HG02852 (cell line): Measurements from ENCODE around the gene PADI4.
"Not testable (repeated sequence)": the region's sequence is repeated elsewhere in the genome, so short reads cannot be mapped to it uniquely, and the experiment has no call there.

Source experiments
- ATAC-seq: cut with Tn5 transposase; IDR thresholded peaks from one replicate; pipeline ENCODE4 v1.9.1; 2021; ENCODE audit warnings: mild to moderate bottlenecking, moderate library complexity; ENCODE audit not compliant: unreplicated experiment

Gene PADI4

DNA sequence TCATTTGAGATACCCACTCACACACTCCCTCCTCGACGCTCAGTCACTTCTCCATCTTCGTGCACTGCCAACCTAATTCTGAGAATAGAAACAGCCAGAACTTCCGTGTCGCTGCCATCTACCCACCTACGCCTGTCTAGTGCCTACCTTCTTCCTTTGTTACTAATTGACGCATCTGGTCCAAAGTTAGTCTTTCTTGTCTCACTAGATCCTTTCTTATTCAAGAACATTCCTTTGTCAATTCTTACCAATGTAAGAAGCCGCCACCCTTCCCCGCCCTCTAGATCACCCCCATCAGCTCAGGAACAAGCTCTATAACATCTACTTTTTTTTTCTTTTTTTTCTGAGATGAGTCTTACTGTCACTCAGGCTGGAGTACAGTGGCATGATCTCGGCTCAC, 67.7 kb downstream of the PADI4 start:
- no peak for ATAC-seq

DNA sequence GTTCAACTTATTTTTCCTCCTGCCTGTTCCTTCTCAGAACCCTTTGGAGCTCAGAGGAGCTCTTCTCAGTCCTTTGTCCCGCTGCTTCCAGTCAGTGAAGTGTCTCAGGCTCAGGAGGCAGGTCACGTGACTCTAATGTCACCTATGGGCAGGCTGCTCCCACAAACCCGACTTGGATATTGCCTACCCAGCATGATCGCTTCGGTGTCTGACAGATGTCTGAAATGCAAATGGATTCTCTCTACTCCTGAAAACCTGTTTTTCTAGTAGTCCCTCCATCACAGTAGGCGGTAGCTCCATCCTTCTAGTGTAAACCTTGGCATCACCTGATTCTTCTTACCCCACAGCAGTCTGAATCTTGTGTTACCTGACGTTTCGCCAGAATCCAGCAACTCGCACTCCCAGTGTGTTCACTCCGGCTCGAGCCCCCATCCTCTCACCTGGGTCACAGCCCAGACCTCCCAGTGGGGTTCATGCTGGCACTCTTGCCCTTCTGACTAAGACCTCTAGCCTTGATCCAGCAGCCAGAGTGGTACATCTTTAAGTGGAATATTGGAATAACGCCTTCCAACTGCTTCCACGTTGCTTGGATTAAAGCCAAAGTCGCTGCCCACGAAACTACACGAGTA, 69.4 kb downstream of the PADI4 start:
- ATAC-seq, result no peak

DNA sequence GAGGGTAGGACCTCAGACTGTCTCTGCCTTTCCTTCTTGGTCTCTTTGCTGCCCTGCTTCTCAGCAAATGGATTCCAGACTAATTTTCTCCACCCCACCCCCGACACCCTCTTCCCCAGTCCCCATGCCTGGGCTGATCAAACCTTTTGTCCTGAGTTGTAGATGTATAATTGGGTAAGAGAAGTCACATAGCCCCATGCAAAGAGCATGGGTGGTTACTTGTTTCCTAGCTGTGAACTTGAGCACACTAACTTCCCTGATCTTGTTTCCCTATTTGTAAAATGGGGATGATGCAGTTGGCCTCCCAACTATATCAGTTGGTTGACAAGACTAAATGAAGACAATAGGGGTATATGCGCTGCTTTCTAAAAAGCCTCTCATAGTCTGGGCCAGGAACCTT, 73.2 kb downstream of the PADI4 start:
- no peak for ATAC-seq

DNA sequence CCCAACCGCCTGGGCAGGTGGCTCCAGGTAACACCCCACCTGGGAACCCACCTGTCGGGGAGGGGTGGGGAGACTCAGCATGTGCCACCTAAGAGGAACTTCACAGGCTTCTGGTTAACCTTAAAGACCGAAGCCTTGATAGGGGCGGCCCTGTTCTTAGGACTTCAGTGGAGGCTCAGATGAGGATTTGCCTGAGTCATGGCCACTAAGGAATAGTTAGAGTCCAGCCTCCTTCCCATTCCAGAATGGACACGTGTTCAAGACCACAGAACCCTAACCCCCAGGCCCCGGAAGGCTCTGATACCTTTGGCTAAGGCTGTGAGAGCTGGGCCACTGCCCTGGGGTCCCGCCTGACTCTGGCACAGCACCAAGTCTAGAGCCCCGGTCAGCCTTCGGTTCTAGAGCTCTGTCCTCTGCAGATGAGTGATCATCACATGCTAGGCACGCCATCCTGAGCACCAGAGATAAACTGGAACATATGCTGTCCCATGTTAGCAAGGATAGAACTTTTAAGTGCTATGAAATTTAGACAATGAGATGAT, 84.3 kb downstream of the PADI4 start:
- ATAC-seq, result no peak

DNA sequence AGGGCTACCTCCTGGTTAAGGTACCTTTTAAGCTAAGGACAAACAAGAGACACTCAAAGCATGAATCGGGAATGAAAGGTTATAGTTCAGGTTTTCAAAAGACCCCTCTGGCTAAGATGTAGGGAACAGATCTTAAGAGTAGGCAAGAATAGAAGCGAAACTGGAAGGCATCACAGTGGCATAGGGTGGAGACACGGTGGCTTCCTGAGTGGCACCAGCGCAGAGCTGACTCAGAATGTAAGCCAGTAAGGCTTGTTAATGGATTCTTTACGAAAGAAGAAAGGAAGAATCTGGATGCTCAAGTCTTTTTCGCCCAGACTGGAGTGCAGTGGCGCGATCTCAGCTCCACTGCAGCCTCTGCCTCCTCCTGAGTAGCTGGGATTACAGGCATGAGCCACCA, 85.2 kb downstream of the PADI4 start:
- no peak for ATAC-seq

DNA sequence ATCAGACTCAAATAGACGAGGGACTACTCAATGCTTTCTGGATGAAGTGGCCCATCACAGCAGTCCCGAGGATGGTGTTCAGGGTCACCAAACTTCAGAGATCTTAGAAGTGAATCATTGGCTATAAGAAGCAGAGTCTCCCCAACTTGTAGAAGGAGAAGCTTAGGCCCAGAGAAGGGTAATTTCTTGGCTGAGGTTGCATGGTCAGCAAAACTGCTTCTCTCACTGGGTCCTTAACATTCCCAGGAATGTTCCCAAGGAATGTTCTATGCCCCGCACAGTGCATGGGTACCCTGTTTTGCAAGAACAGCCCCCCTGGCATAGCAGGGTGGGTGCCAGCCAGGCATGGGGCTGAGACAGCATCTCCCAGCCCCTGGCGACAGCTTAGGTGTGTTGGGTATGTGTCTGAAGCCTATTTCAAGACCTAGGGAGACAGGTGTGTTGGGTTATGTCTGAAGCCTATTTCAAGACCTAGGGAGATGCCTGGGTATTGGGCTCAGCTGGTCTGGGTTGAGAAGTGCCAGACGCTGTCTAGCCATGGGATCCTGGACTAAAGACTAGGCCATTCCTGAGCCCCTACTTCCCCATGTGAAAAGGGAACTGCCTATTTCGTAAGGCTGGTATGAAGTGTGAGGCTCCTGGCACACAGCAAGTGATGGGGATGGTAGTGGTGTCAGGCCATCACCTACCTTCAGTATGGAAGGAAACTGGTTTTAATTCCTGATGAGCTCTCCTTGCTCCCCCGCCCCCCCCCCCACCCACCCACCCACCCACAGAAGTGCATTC, 90.1 kb downstream of the PADI4 start:
- ATAC-seq, result no peak

DNA sequence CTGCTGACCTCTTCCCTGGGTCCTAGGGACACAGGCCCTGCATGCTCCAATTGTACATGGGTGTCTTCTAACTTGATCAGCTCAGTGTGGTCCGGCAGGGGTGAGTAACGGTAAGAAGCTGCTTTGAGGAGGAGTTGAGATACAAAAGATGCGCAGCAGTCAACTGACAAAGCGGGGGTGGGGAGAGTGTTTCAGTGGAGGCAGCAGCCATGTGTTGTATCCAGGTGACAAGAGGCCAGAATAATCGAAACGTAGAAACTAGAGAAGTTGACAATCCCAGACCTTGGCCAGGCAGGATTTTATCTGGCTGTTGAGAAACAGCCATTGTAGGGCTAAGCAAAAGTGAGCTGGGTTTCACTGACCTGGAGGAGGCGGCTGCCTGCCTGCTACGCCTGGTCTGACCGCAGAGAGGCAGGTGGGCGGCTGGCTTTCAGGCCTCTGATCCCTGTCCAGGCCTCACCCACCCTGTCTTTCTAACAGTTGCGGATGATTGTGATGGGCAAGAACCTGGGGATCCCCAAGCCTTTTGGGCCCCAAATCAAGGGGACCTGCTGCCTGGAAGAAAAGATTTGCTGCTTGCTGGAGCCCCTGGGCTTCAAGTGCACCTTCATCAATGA, 92.8 kb downstream of the PADI4 start:
- ATAC-seq, result no peak

DNA sequence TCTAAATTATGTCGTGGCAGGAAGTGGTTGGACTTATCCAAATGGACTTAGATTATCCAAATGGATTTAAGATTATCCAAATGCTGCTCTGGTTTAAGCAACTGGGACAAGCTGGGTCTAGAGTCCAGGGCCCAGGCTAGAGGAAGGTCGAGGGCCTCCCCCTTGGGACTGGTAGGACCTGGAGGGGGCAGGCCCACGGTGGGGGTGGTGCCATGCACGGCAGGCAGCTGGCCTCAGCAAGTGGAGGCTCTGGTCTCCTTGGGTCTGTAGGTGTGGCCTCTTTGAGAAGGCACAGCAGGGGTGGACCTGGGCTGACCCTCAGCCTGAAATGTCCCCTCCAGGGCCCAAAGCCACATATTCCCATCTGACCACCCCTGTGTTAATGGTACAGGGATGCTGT, 93.8 kb downstream of the PADI4 start:
- no peak for ATAC-seq

DNA sequence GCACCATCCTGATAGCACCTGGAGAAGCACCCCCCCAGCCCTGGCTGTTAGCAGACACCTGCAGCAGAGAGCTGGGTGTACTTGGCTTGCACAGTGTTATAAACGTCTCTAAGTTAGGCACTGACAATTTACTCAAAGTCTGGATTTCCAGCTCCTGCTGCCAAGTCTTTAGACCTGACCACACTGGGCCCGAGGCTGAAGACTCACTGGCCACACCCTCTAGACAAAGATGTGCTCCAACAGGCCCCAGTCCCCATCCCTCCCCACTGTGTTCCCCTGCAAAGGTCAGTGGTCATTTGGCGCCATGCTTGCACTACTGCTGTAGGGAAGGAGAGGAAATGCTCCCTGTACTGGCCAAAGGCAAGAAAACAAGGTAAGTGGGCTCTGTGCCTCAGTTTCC, 95.1 kb downstream of the PADI4 start:
- ATAC-seq, result no peak

DNA sequence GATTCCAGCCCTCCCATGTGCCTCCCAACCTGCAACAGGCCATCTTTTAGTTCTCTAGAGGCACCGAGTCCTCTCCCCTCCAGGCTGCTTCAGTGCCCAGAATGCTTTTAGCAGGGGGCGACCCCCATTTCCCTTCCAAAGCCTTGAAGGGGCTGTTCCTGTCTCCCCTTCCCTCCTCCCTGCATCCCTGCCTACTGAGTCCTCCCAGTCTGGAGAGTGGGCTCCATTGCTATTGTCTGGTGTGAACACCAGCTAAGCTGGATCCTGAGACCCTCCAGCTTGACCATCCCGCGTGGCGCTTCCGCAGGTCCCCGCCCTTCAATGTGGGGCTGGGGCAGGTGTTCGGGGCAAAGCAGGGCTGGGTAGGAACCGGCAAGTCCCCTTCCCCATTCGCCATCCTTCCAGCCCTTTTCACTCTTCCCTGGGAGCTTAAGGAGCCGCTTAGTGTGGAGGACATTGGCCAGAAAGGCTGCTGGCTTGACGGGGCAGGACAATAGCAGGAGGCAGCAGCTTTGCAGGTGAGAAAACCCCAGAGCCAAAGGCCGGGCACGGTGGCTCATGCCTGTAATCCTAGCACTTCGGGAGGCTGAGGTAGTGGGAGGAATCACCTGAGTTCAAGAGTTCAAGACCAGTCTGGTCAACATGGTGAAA, 96.2 kb downstream of the PADI4 start:
- ATAC-seq, result no peak

DNA sequence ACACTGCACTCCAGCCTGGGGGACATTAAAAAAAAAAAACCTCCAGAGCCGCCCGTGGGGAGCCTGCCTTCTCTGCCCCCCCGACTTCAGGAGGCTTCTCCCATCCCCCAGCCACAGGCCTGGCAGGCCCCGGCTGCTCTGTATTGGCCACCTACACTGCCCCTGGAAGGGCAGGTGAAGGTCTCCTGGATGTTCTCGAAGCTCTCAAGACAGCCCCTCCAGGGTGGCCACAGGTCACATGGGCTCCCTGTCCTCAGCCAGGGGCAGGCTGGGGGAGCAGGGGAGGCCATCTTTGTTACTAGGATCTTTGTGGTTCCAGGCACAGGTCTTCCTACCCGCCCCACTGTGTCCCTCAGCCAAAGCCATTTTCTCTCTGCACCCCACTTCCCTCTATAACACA, 96.8 kb downstream of the PADI4 start:
- ATAC-seq, result no peak

DNA sequence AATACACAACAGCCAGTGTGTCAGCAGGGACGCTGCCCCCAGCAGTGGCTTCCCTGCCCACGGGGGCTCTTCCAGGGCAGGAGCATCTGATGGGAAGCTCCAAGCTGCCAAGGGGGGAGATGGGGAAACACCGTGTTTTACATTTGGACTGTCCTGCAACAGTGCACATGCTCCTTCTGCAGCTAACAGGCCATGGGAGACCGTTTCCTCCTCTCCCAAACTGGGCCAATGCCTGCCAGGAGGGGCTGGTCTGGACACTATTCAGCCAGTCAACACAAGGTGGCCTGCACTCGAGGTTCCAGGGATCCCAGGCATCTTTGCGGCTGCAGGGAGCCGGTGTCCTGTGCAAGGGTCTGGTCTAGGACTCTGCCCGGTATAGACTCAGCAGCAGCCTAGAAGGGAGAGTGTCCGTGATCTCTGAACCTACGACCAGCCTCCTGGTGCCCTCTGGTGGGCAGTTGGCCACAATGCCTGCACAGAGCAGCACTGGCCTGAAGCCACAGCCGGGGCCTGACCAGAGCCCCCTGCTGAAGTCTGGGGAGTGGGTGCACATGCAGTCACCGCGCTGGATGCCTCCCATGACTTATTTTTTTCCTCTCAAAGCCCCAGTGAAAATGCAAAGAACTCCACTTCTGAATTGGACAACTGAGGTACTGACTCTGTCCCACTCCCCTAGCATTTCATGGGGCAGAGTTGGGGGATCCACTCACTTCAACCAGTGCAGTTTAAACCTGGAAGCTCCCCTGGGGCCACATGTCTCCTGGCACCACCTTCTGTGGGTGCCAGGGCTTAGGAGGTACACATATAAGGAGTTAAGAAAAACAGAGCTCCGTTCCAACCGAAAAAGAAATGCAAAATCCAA, 98.1 kb downstream of the PADI4 start:
- no peak for ATAC-seq

DNA sequence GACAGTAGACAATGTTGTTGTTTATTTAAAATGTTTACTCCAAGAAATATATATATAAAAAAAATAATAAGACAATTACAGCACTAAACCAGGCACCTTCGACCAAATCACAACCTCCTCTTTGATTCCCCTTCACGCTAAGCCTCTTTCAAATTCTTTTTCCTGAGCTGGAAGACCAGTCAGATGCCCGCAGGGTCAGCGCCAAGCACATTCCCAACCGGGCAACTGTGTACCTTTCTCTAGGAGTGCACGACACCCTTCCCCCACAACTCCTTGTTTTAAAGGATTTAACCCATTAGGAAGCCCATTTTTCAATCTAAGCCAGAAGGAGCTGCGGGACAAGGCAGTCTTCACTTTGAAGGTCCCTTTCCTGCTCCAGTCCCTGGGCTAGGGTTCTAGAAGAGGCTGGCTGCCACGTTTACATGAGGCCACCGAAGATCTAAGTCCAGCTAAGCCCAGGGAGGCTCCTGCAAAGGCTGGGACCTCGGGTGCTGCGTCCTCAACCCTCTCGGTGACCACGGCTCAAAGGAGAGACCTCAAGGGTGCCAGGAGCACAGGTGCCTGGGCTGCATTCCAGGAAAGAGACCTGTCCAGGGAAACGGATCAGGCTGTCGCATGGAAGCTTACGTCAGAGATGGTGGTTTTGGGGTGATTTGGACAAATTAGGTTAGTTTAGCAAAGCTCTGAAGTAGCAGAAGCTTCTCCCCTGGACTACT, 98.9 kb downstream of the PADI4 start:
- not testable (repeated sequence) for ATAC-seq

DNA sequence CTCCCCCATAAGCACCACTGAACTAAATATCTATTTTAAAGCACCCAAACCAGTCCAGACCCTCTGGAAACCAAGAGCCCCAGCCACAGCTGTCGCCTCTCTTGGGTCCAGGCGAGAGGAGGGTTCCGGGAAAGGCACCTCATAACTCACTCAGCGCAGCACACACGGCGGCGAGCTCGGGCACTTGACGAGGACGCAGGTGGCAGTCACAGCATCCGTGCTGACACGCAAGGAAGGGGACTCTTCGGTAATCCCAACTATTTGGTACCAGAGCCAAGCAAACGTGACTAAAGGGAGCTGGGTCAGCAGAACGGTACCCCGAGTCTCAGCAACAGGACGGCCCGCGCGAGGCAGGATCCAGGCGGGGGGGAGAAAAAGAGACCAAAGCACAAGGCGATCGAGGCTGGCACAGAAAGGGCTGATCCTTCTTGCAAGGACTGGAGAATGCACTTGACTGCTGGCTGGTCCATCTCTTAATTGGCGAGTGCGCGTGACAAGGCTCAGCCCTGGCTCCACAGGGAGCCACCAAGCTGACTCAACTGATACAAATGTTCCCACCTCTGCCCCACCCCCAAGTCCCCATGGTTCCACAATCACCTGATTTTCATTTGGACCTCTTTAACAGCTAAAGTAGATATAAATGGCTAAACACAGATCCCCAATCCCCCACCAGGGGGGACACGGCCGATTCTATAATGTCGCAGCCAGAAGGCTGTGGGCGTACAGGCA, 100.0 kb downstream of the PADI4 start:
- ATAC-seq, result not testable (repeated sequence)

DNA sequence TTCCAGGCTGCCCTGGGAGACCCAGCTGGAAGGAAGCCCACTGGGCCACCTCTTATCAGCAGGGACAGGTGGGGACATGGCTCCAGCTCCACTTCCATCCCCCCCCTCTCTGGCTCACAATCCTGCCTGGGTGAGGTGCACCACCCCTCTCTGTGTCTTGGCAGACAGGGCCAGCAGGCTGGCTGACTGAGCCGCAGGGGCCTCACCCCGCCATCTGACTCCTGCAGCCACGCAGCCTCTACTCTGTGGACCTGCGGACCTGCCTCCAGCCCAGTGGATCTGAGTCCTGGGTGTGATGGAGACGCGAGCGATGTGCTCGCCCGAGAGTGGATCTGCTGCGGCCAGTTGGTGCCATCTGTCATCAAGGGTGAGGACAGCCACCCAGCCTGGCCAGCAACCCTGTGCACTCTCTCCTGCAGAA, 101.4 kb downstream of the PADI4 start:
- ATAC-seq, result no peak

DNA sequence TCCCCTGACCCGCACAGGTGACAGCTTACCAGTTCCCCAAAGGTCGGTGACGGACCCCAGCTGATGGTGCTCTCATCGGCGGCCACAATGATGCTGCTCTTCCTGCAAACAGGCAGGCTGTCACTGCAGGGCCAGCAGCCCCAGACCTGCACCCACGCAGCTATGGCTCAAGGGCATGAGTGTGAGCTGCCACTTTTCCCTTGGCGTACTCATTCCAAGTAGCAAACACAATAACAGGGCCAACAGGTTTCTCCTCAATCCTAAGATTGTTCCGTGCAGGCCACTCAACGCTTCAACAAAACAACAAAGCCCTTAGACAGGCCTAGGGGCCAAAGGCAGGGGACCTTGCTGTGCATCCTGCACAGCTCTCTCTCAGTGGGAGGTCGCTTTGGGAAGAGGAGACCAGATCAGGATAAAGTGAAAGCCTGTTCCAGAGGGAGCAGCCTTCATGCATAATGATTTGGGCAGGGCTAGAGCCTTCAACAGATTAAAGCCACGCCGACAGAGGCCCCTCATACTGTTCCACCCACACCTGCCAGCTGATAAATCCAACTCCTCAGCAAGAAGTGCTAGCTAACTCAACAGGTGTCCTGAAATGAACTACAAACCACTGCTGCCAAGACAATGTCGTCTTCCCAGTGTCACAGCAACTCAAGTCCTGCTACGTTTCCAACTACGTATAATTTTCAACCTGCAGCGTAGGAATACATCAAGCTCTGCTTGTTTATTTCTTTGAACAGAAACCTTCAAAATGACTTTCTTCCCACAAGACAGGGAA, 104.3 kb downstream of the PADI4 start:
- no peak for ATAC-seq
